Bronchial epithelial cell (primary cell): ENCODE measurements around the gene ZNF710. TPM values are rescaled to one million over a fixed set of nuclear protein-coding genes. Genes with fewer than 3 reads are reported as not detected.

Experiments used
- DNase-seq: peaks from one replicate; pipeline ENCODE4 v3.0.0-alpha.2; 2010; ENCODE audit warnings: low read depth
- FAIRE-seq: peaks from 2 replicates; lab custom pipeline; 2011; peaks lifted over from hg19 to GRCh38; lab: Jason Lieb, UNC
- H3K27me3 ChIP-seq: 2 replicates; pipeline ENCODE4 v1.5.1; 2011; ENCODE audit warnings: low read length; ENCODE audit not compliant: control insufficient read depth, insufficient read depth
- H3K36me3 ChIP-seq: 2 replicates; pipeline ENCODE4 v1.5.1; 2011; ENCODE audit warnings: low read length; ENCODE audit not compliant: control insufficient read depth, insufficient read depth
- H3K4me3 ChIP-seq: 2 replicates; pipeline ENCODE4 v1.5.1; 2011; ENCODE audit warnings: mild to moderate bottlenecking, low read depth, low read length, control low read depth
- CTCF ChIP-seq: IDR thresholded peaks from 2 replicates; pipeline ENCODE4 v1.5.1; 2011; ENCODE audit warnings: mild to moderate bottlenecking, moderate library complexity, low read length, control low read depth, inconsistent platforms; ENCODE audit not compliant: insufficient read depth, severe bottlenecking
- total RNA-seq: library from RNA; depleted of rRNA; stranded (reverse); fragments of >200 nt; gene quantifications from 2 replicates; pipeline ENCODE4 v1.2.1, GENCODE V29; 2014

Gene ZNF710
- total RNA-seq, 1 donor from 2014 or later = 7.6 TPM

GRCh38 chr15:90074023-90074422 lies 72.9 kb downstream of the ZNF710 start:
- FAIRE-seq (no peak), DNase-seq (no peak)
- TF ChIP-seq CTCF = no peak
- peaks cover 11% of the 10 kb centered on the region for H3K36me3 ChIP-seq
- H3K27me3 ChIP-seq = no peaks in the 10 kb centered on the region
- H3K4me3 ChIP-seq = no peak overlapping the region

GRCh38 chr15:90074916-90075315 lies 73.8 kb downstream of the ZNF710 start:
- Histone ChIP-seq H3K4me3 (no peak overlapping the region), H3K27me3 (no peaks in the 10 kb centered on the region), H3K36me3 (peaks cover 13% of the 10 kb centered on the region)
- DNase-seq (no peak), FAIRE-seq (no peak)
- no peak for TF ChIP-seq CTCF

- no peak for FAIRE-seq
Observed at GRCh38 chr15:90075420-90076289, 74.5 kb downstream of the ZNF710 start.

GRCh38 chr15:90076716-90077115 lies 75.6 kb downstream of the ZNF710 start:
- no peak overlapping the region for H3K4me3 ChIP-seq
- DNase-seq (no peak), FAIRE-seq (no peak)
- peaks cover 18% of the 10 kb centered on the region for H3K36me3 ChIP-seq
- no peaks in the 10 kb centered on the region for H3K27me3 ChIP-seq
- TF ChIP-seq CTCF = no peak

More at GRCh38 chr15:90075420-90076289, 74.5 kb downstream of the ZNF710 start:
- Histone ChIP-seq H3K4me3 (peak overlapping the region; percentile 3), H3K27me3 (no peaks in the 10 kb centered on the region), H3K36me3 (peaks cover 18% of the 10 kb centered on the region)
- no peak for TF ChIP-seq CTCF
- DNase-seq = peak; percentile 97

GRCh38 chr15:90078965-90079364 lies 77.8 kb downstream of the ZNF710 start:
- Histone ChIP-seq H3K27me3 (no peaks in the 10 kb centered on the region), H3K36me3 (peaks cover 14% of the 10 kb centered on the region)
- TF ChIP-seq CTCF = no peak

More at GRCh38 chr15:90078965-90079364, 77.8 kb downstream of the ZNF710 start:
- DNase-seq (no peak), FAIRE-seq (no peak)
- no peak overlapping the region for H3K4me3 ChIP-seq
